Measurements from ENCODE around the gene PKP1. TPM values are rescaled to one million over a fixed set of nuclear protein-coding genes. Genes with fewer than 3 reads are reported as not detected.

The PKP1 gene
- total and polyA plus RNA-seq, 2 donors (not counting 3 experiments of a cell fraction or from before 2014, with no cell fraction given), result 0.01 TPM; not detected in 1

GRCh38 chr1:201341377-201341776 lies 58.1 kb downstream of the PKP1 start:
- no peak overlapping the region for H3K27ac ChIP-seq (ENCODE audit: insufficient read depth, low read depth, low read length)
- no peaks in the 10 kb centered on the region for H3K79me2 ChIP-seq (ENCODE audit: control insufficient read depth, insufficient read depth, low read length)
- ChIA-PET CTCF (no interaction called here), POLR2A (no interaction called here)
- no peak overlapping the region for H2AFZ ChIP-seq (ENCODE audit: low read depth, low read length)
- BruUV-seq (replicated peaks), result no TSS peak
- no peaks in the 10 kb centered on the region for H3K4me1 ChIP-seq (ENCODE audit: control insufficient read depth, extremely low read depth, insufficient read depth, low read length)
- TF ChIP-seq POLR2A (IDR thresholded peaks at IDR 0.05; ENCODE audit: low read depth, low read length) (no peak), EZH2 (IDR thresholded peaks at IDR 0.05; ENCODE audit: borderline replicate concordance, low read depth, low read length, severe bottlenecking) (no peak), CTCF (IDR thresholded peaks at IDR 0.05; ENCODE audit: extremely low read depth in 1 of 2, insufficient read depth in 1 of 2, low read depth in 1 of 2, low read length in 2 of 2) (no peak), FOS (IDR thresholded peaks at IDR 0.05; ENCODE audit: borderline replicate concordance, insufficient read depth, low read length) (no peak), JUN (IDR thresholded peaks at IDR 0.05; ENCODE audit: borderline replicate concordance, insufficient read depth, insufficient read length, low read depth) (no peak), GATA2 (IDR thresholded peaks at IDR 0.05; ENCODE audit: insufficient read depth, insufficient read length, low read depth, low read length) (no peak), MYC (IDR thresholded peaks at IDR 0.05; ENCODE audit: low read depth, low read length) (no peak), POLR2AphosphoS5 (IDR thresholded peaks at IDR 0.05; ENCODE audit: insufficient read depth, low read depth, low read length) (no peak)
- TF ChIP-seq, protein P1, sequence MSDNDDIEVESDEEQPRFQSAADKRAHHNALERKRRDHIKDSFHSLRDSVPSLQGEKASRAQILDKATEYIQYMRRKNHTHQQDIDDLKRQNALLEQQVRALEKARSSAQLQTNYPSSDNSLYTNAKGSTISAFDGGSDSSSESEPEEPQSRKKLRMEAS (IDR thresholded peaks at IDR 0.05; ENCODE audit: insufficient read depth, insufficient read length), result no peak
- no peaks in the 10 kb centered on the region for H4K20me1 ChIP-seq (replicated peaks; ENCODE audit: control insufficient read depth, extremely low read depth, insufficient read depth, low read length)
- FAIRE-seq (no peak), DNase-seq (ENCODE audit: low read depth, low spot score) (no peak)
- intact Hi-C loops (cut with micrococcal nuclease) (no loop called here), dilution Hi-C loops (cut with MboI; ENCODE audit: extremely low pct_ligation_motif_present, low sequenced_read_pairs) (no loop called here)
- H3K27me3 ChIP-seq (ENCODE audit: control insufficient read depth in 2 of 2, insufficient read depth in 2 of 2, low read length in 2 of 2), result peaks cover 6 to 14% of the 10 kb centered on the region in 2 experiments
- no peak overlapping the region for H3K4me2 ChIP-seq (ENCODE audit: insufficient read depth, low read length)
- H3K4me3 ChIP-seq (replicated peaks in 1 of 3; ENCODE audit: insufficient read depth in 1 of 3, low read depth in 1 of 3, low read length in 3 of 3), result no peak overlapping the region
- no peak overlapping the region for H3K9ac ChIP-seq (replicated peaks; ENCODE audit: extremely low read depth, insufficient read depth, low read length)
- no peaks in the 10 kb centered on the region for H3K9me3 ChIP-seq (replicated peaks; ENCODE audit: control insufficient read depth, insufficient read depth, low read length)
- no peaks in the 10 kb centered on the region for H3K9me1 ChIP-seq (replicated peaks; ENCODE audit: control insufficient read depth, extremely low read depth, insufficient read depth, low read length)
- H3K36me3 ChIP-seq (ENCODE audit: control insufficient read depth in 2 of 2, extremely low read depth in 1 of 2, insufficient read depth in 2 of 2, low read length in 2 of 2), result no peaks in the 10 kb centered on the region
